HFFc6 (cell line): ENCODE measurements around the gene PLXNB3. TPM values are rescaled to one million over a fixed set of nuclear protein-coding genes. Genes with fewer than 3 reads are reported as not detected.

Experiments
- DNase-seq: peaks from one replicate; pipeline ENCODE4 v3.0.0-alpha.2; 2018
- H3K27ac Mint-ChIP-seq: 2 replicates; pipeline ENCODE4 v1.8.0; 2020; ENCODE audit warnings: mild to moderate bottlenecking, mixed read lengths
- H3K27me3 Mint-ChIP-seq: 2 replicates; pipeline ENCODE4 v1.8.0; 2021; ENCODE audit warnings: mild to moderate bottlenecking, moderate library complexity, mixed read lengths; ENCODE audit not compliant: insufficient read depth
- H3K36me3 Mint-ChIP-seq: 2 replicates; pipeline ENCODE4 v1.8.0; 2021; ENCODE audit warnings: low read depth, mixed read lengths
- H3K4me1 Mint-ChIP-seq: 2 replicates; pipeline ENCODE4 v1.8.0; 2020; ENCODE audit warnings: low read depth, mixed read lengths
- H3K4me3 Mint-ChIP-seq: 2 replicates; pipeline ENCODE4 v1.8.0; 2020; ENCODE audit warnings: mild to moderate bottlenecking, moderate library complexity, mixed read lengths
- H3K9me3 Mint-ChIP-seq: 2 replicates; pipeline ENCODE4 v1.8.0; 2020; ENCODE audit warnings: mild to moderate bottlenecking, mixed read lengths
- CTCF ChIP-seq: fragments of 200-600 bp; sonication (generic); IDR thresholded peaks from 2 replicates; pipeline ENCODE4 v1.5.0; 2021; ENCODE audit warnings: antibody characterized with exemption, mild to moderate bottlenecking
- long read RNA-seq: library from polyadenylated mRNA; unstranded; transcript quantifications from one replicate; pipeline ENCODE4 v2.0.0, GENCODE V29; 2019
- total RNA-seq, 6 experiments: library from RNA; stranded (reverse); fragmentation: NEBNext Ultra II Directional; extraction: Animal tissue kit (Norgen Biotek cat#: 25700); gene quantifications; 2 replicates in 1 of 6; 3 replicates in 5 of 6; pipeline ENCODE4 v1.2.3, GENCODE V29; 2021

PLXNB3 gene
- 10 to 100 TPM; 13.2 to 33.4 (median 15.8) TPM for total RNA-seq
- long read RNA-seq, partial matches to known transcripts: 2 of 4 reads
- long read RNA-seq, other reads (novel, unspliced or antisense): 2 of 4 reads

DNA sequence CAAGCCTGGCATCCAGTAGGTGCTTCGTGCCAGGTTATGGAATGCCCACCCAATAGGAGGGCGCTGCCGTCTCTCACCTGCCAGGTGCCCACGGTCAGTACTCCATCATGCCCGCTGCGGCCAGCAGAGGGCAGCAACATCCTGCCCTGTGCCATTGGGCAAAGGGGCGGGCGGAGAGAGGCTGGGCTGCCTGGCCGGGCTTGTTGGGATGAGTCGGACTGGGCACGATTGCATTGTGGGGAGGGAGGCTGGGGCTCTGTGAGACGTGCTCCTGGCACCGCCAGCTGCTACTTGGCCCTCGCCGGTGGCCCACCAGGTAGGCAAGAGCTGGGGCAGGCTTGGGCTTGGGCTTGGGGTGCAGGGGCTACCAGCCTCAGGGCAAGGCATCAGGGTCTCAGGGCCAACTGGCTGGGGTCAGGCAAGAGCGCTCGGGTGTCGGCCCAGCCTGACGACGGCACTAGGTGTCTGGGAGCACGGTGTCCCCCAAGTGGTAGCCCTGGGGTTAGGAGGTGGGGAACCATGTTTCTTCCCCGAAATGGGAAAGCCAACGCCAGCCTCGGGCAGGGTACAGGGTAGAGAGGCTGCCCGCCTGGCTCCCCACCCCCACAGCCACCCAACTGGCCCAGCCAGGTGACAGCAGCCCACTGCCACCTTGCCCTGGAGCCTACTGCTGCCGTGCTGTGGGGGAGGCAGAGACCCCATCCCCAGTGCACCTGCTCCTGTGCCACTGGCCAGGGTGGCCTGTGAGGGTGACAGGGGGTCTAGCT, at the start of gene PLXNB3:
TSS of gene PLXNB3 (plus strand) at position 261 of the 767 bp plus-strand sequence. CDS start 1,287 bp downstream, outside the sequence.
- TF ChIP-seq CTCF: peak; percentile 90
- peaks cover 7% of the 10 kb centered on the region; the same call in 1 of the 2 replicates for H3K4me1 Mint-ChIP-seq
- peak within 1 kb of the TSS; percentile 87 for H3K4me3 Mint-ChIP-seq
- DNase-seq: peak; percentile 72
- H3K27ac Mint-ChIP-seq: peak within 1 kb of the TSS; percentile 48; the same call in 1 of the 2 replicates
- H3K9me3 Mint-ChIP-seq: no peaks in the 10 kb centered on the region
- H3K36me3 Mint-ChIP-seq: no peaks in the 10 kb centered on the region
- no peaks in the 10 kb centered on the region for H3K27me3 Mint-ChIP-seq

GRCh38 chrX:153714256-153714655, 49.8 kb upstream of the PLXNB3 start:
- peaks cover 1% of the 10 kb centered on the region for H3K27me3 Mint-ChIP-seq
- H3K4me3 Mint-ChIP-seq: no peak overlapping the region
- TF ChIP-seq CTCF: no peak
- H3K36me3 Mint-ChIP-seq: peaks cover 6% of the 10 kb centered on the region; the same call in 1 of the 2 replicates
- no peaks in the 10 kb centered on the region for H3K9me3 Mint-ChIP-seq
- no peak for DNase-seq
- H3K27ac Mint-ChIP-seq: peak overlapping the region; percentile 46; the same call in 1 of the 2 replicates
- H3K4me1 Mint-ChIP-seq: no peaks in the 10 kb centered on the region; the same call in 1 of the 2 replicates

DNA sequence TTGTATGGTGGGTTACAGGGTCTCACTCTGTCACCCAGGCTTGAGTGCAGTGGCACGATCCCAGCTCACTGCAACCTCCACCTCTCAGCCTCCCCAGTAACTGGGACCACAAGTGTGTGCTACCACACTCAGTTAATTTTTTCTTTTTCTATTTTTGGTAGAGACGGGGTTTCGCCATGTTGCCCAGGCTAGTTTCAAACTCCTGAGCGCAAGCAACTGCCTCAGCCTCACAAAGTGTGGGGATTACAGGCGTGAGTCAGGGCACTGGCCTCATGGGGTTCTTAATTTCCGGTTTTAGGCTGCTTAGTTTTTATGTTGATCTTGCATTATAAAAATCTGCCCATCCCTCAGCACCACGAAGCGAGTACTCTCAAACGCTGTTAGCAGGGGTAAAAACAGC, 46.6 kb upstream of the PLXNB3 start:
- H3K4me1 Mint-ChIP-seq: peaks cover 6% of the 10 kb centered on the region
- TF ChIP-seq CTCF: no peak
- H3K27me3 Mint-ChIP-seq: no peaks in the 10 kb centered on the region
- no peak for DNase-seq
- no peak overlapping the region for H3K27ac Mint-ChIP-seq
- no peak overlapping the region for H3K4me3 Mint-ChIP-seq
- peaks cover 6% of the 10 kb centered on the region; the same call in 1 of the 2 replicates for H3K36me3 Mint-ChIP-seq
- H3K9me3 Mint-ChIP-seq: no peaks in the 10 kb centered on the region

DNA sequence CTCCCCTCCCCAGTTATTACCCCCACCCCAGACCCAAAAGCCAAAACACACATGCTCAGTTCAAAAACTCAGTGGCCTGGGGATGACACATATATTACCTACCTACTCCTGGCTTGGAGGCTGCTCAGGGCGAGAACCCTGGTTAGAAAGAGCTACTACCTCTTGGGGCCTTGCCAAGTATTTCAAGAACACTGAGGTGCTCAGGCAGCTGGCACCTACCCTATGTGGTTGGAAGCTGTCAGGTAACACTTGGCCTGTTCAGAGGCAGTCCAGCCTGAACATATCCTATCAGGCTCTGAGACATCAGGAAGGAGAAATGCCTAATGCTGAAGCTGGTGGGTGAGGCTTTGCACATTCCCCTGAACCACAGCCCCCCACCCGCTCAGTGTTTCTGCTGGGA, 44.8 kb upstream of the PLXNB3 start:
- no peak for TF ChIP-seq CTCF
- Mint-ChIP-seq H3K36me3 (no peaks in the 10 kb centered on the region; the same call in 1 of the 2 replicates), H3K4me1 (peaks cover 11% of the 10 kb centered on the region), H3K4me3 (no peak overlapping the region), H3K27ac (no peak overlapping the region), H3K27me3 (no peaks in the 10 kb centered on the region), H3K9me3 (no peaks in the 10 kb centered on the region)
- DNase-seq: no peak

- H3K27ac Mint-ChIP-seq: no peak overlapping the region
- no peaks in the 10 kb centered on the region for H3K27me3 Mint-ChIP-seq
- DNase-seq: no peak
- TF ChIP-seq CTCF: no peak
- H3K9me3 Mint-ChIP-seq: no peaks in the 10 kb centered on the region
- peaks cover 11% of the 10 kb centered on the region for H3K4me1 Mint-ChIP-seq
- no peaks in the 10 kb centered on the region; the same call in 1 of the 2 replicates for H3K36me3 Mint-ChIP-seq
- H3K4me3 Mint-ChIP-seq: no peak overlapping the region
These were observed 44.3 kb upstream of the PLXNB3 start for GRCh38 chrX:153719701-153720100.
